IPS DF 6.9 (cell line): Measurements from ENCODE around the gene ADAMTS6.
"Not testable (repeated sequence)": the region's sequence is repeated elsewhere in the genome, so short reads cannot be mapped to it uniquely, and the experiment has no call there.

Source experiments
- DNase-seq: peaks from one replicate; pipeline ENCODE4 v3.0.0-alpha.2; 2013; ENCODE audit warnings: low read depth, low spot score
- H3K27ac ChIP-seq: one replicate; pipeline ENCODE4 v1.5.1; 2013; ENCODE audit warnings: low read length, control low read depth
- H3K27me3 ChIP-seq: 2 replicates; pipeline ENCODE4 v1.6.1; 2013; ENCODE audit warnings: mild to moderate bottlenecking, low read length; ENCODE audit not compliant: control insufficient read depth, insufficient read depth
- H3K36me3 ChIP-seq: 2 replicates; pipeline ENCODE4 v1.6.1; 2013; ENCODE audit warnings: low read length; ENCODE audit not compliant: control insufficient read depth, insufficient read depth
- H3K4me1 ChIP-seq: 2 replicates; pipeline ENCODE4 v1.6.1; 2013; ENCODE audit warnings: low read length; ENCODE audit not compliant: control insufficient read depth, insufficient read depth
- H3K4me3 ChIP-seq: 2 replicates; pipeline ENCODE4 v1.5.1; 2013; ENCODE audit warnings: mild to moderate bottlenecking, low read length
- H3K9me3 ChIP-seq: 2 replicates; pipeline ENCODE4 v1.6.1; 2013; ENCODE audit warnings: low read length, inconsistent platforms; ENCODE audit not compliant: control insufficient read depth, insufficient read depth
- WGBS: extraction: QIAGEN DNeasy Blood & Tissue Kit; methylation state at CpG from one replicate; pipeline ENCODE4 v1.1.7; 2013; ENCODE audit warnings: mixed read lengths, missing lambda C conversion rate; ENCODE audit not compliant: insufficient read length, insufficient coverage; 5-methylcytosine and 5-hydroxymethylcytosine counted together

The ADAMTS6 gene

GRCh38 chr5:65186646-65187227, 295.0 kb downstream of the ADAMTS6 start:
- Histone ChIP-seq H3K36me3 (no peaks in the 10 kb centered on the region), H3K4me1 (no peaks in the 10 kb centered on the region), H3K9me3 (no peaks in the 10 kb centered on the region), H3K27me3 (no peaks in the 10 kb centered on the region), H3K4me3 (no peak overlapping the region), H3K27ac (no peak overlapping the region)
- no CpG with 5 or more reads among the region's 2 CpGs for WGBS
- no peak for DNase-seq

- no peaks in the 10 kb centered on the region for H3K4me1 ChIP-seq
- no peaks in the 10 kb centered on the region for H3K9me3 ChIP-seq
- no CpG with 5 or more reads among the region's 1 CpG for WGBS
- no peaks in the 10 kb centered on the region for H3K36me3 ChIP-seq
- no peak for DNase-seq
- no peak overlapping the region for H3K27ac ChIP-seq
- no peaks in the 10 kb centered on the region for H3K27me3 ChIP-seq
- no peak overlapping the region for H3K4me3 ChIP-seq
Observed at GRCh38 chr5:65185468-65185867, 296.3 kb downstream of the ADAMTS6 start.

- no peaks in the 10 kb centered on the region for H3K27me3 ChIP-seq
- H3K4me1 ChIP-seq = no peaks in the 10 kb centered on the region
- no peaks in the 10 kb centered on the region for H3K9me3 ChIP-seq
- no peak overlapping the region for H3K4me3 ChIP-seq
- no peak overlapping the region for H3K27ac ChIP-seq
- no CpG with 5 or more reads among the region's 5 CpGs for WGBS
- H3K36me3 ChIP-seq = no peaks in the 10 kb centered on the region
- no peak for DNase-seq
Observed at GRCh38 chr5:65184780-65185179, 296.9 kb downstream of the ADAMTS6 start.

GRCh38 chr5:65174231-65174630, 307.5 kb downstream of the ADAMTS6 start:
- H3K27ac ChIP-seq, H3K9me3 ChIP-seq, H3K4me3 ChIP-seq, DNase-seq, H3K36me3 ChIP-seq, H3K4me1 ChIP-seq, H3K27me3 ChIP-seq: not testable (repeated sequence)
- WGBS = no CpG with 5 or more reads among the region's 18 CpGs

- no peak for DNase-seq
- Histone ChIP-seq H3K9me3 (no peaks in the 10 kb centered on the region), H3K4me1 (no peaks in the 10 kb centered on the region), H3K36me3 (no peaks in the 10 kb centered on the region), H3K27ac (no peak overlapping the region), H3K27me3 (no peaks in the 10 kb centered on the region), H3K4me3 (no peak overlapping the region)
- no CpG with 5 or more reads among the region's 5 CpGs for WGBS
Observed at GRCh38 chr5:65173130-65173525, 308.6 kb downstream of the ADAMTS6 start.

GRCh38 chr5:65172486-65173129, 309.1 kb downstream of the ADAMTS6 start:
- Histone ChIP-seq H3K27ac (no peak overlapping the region), H3K4me3 (no peak overlapping the region), H3K9me3 (no peaks in the 10 kb centered on the region), H3K27me3 (no peaks in the 10 kb centered on the region), H3K36me3 (no peaks in the 10 kb centered on the region), H3K4me1 (no peaks in the 10 kb centered on the region)
- no peak for DNase-seq
- no CpG with 5 or more reads among the region's 9 CpGs for WGBS

- WGBS = no CpG with 5 or more reads among the region's 4 CpGs
- no peak overlapping the region for H3K27ac ChIP-seq
- DNase-seq = no peak
- H3K27me3 ChIP-seq = no peaks in the 10 kb centered on the region
- H3K36me3 ChIP-seq = no peaks in the 10 kb centered on the region
- H3K4me1 ChIP-seq = no peaks in the 10 kb centered on the region
- H3K4me3 ChIP-seq = no peak overlapping the region
- no peaks in the 10 kb centered on the region for H3K9me3 ChIP-seq
Observed at GRCh38 chr5:65171645-65172044, 310.1 kb downstream of the ADAMTS6 start.

- H3K27me3 ChIP-seq = no peaks in the 10 kb centered on the region
- H3K36me3 ChIP-seq = no peaks in the 10 kb centered on the region
- no peaks in the 10 kb centered on the region for H3K4me1 ChIP-seq
- H3K4me3 ChIP-seq = no peak overlapping the region
- H3K9me3 ChIP-seq = no peaks in the 10 kb centered on the region
- DNase-seq = no peak
- no peak overlapping the region for H3K27ac ChIP-seq
- no CpG with 5 or more reads among the region's 10 CpGs for WGBS
Observed at GRCh38 chr5:65163698-65164097, 318.0 kb downstream of the ADAMTS6 start.

GRCh38 chr5:65161655-65162054, 320.1 kb downstream of the ADAMTS6 start:
- Histone ChIP-seq H3K9me3 (no peaks in the 10 kb centered on the region), H3K27me3 (no peaks in the 10 kb centered on the region), H3K36me3 (no peaks in the 10 kb centered on the region), H3K27ac (no peak overlapping the region), H3K4me3 (no peak overlapping the region), H3K4me1 (no peaks in the 10 kb centered on the region)
- no peak for DNase-seq
- no CpG with 5 or more reads among the region's 1 CpG for WGBS

- Histone ChIP-seq H3K4me3 (no peak overlapping the region), H3K9me3 (no peaks in the 10 kb centered on the region), H3K27ac (no peak overlapping the region), H3K4me1 (no peaks in the 10 kb centered on the region), H3K36me3 (no peaks in the 10 kb centered on the region), H3K27me3 (no peaks in the 10 kb centered on the region)
- whole genome bisulfite sequencing = no CpG with 5 or more reads among the region's 4 CpGs
- no peak for DNase-seq
Observed at GRCh38 chr5:65157906-65158603, 323.7 kb downstream of the ADAMTS6 start.
